A673 (cell line): ENCODE results near the gene P3R3URF. TPM values are rescaled to one million over a fixed set of nuclear protein-coding genes. Genes with fewer than 3 reads are reported as not detected.

ENCODE experiments used
- BruUV-seq: library from RNA; stranded (reverse); fragments of 400-500 nt; replicated peaks from 2 replicates; lab custom pipeline; 2021; lab: Mats Ljungman, UMichigan
- CTCF ChIA-PET: fragments of 300-600 bp; sonication (Branson Sonifier 250); formaldehyde crosslinking; loops from one replicate; lab custom pipeline; 2022; ENCODE audit warnings: antibody characterized with exemption; lab: Charles Lee
- POLR2A ChIA-PET: fragments of 300-600 bp; sonication (Branson Sonifier 250); formaldehyde crosslinking; loops from one replicate; lab custom pipeline; 2022; ENCODE audit warnings: antibody characterized with exemption; ENCODE audit not compliant: low non-redundant PET; lab: Charles Lee
- DNase-seq: peaks from one replicate; pipeline ENCODE4 v3.0.0-alpha.2; 2015; ENCODE audit warnings: low spot score
- H3K27ac ChIP-seq: fragments of 200-600 bp; sonication (generic); 2 replicates; pipeline ENCODE4 v1.5.1; 2016; ENCODE audit warnings: mixed run types, low read depth, mild to moderate bottlenecking, mixed read lengths, antibody characterized with exemption, low read length; ENCODE audit not compliant: poor library complexity, severe bottlenecking
- H3K27me3 ChIP-seq: fragments of 200-600 bp; sonication (generic); replicated peaks from 2 replicates; pipeline ENCODE4 v1.6.1; 2017; ENCODE audit warnings: mixed run types, low read depth, mild to moderate bottlenecking, mixed read lengths, antibody characterized with exemption, low read length; ENCODE audit not compliant: insufficient read depth, poor library complexity
- H3K36me3 ChIP-seq: fragments of 200-600 bp; sonication (generic); 2 replicates; pipeline ENCODE4 v1.6.1; 2016; ENCODE audit warnings: mixed run types, mild to moderate bottlenecking, mixed read lengths, antibody characterized with exemption, low read length; ENCODE audit not compliant: insufficient read depth, poor library complexity, severe bottlenecking
- H3K4me1 ChIP-seq: fragments of 200-600 bp; sonication (generic); 2 replicates; pipeline ENCODE4 v1.6.1; 2017; ENCODE audit warnings: mixed run types, mild to moderate bottlenecking, mixed read lengths, antibody characterized with exemption, low read length; ENCODE audit not compliant: insufficient read depth, poor library complexity, severe bottlenecking
- H3K4me3 ChIP-seq: fragments of 200-600 bp; sonication (generic); 2 replicates; pipeline ENCODE4 v1.5.1; 2016; ENCODE audit warnings: low read depth, mixed run types, mild to moderate bottlenecking, mixed read lengths, low read length; ENCODE audit not compliant: poor library complexity, severe bottlenecking
- H3K9me3 ChIP-seq: fragments of 200-600 bp; sonication (generic); 2 replicates; pipeline ENCODE4 v1.6.1; 2016; ENCODE audit warnings: mixed run types, low read depth, mild to moderate bottlenecking, mixed read lengths, antibody characterized with exemption, low read length; ENCODE audit not compliant: poor library complexity, severe bottlenecking
- EZH2 ChIP-seq: fragments of 200-600 bp; sonication (generic); IDR thresholded peaks from 2 replicates; pipeline ENCODE4 v1.6.1; 2017; ENCODE audit warnings: borderline replicate concordance, low read depth, mild to moderate bottlenecking, mixed read lengths, antibody characterized with exemption, low read length; ENCODE audit not compliant: poor library complexity, severe bottlenecking
- intact Hi-C: fragments of 100-400 bp; cut with micrococcal nuclease; formaldehyde crosslinking; loops from one replicate; pipeline ENCODE4 v1.10.0; 2022; ENCODE audit not compliant: unreplicated experiment
- total RNA-seq: library from RNA; stranded (reverse); gene quantifications from 2 replicates; pipeline ENCODE4 v1.2.3, GENCODE V29; 2021
- TF ChIP-seq, protein P1 (sequence below): fragments of 300-800, 200-600 bp; sonication (generic); conservative IDR thresholded peaks from 2 replicates; pipeline ENCODE4 v1.5.1; 2017; ENCODE audit warnings: low read depth, mild to moderate bottlenecking, antibody characterized with exemption, low read length, moderate library complexity, mixed read lengths

The P3R3URF gene
- total RNA-seq, 1 experiment from 2014 or later = not detected

- Histone ChIP-seq H3K27me3 (no peaks in the 10 kb centered on the region), H3K27ac (no peak overlapping the region), H3K4me3 (no peak overlapping the region), H3K4me1 (peaks cover 17% of the 10 kb centered on the region), H3K9me3 (no peaks in the 10 kb centered on the region), H3K36me3 (no peaks in the 10 kb centered on the region)
- ChIA-PET POLR2A (no interaction called here), CTCF (interaction anchor here (0.6 kb wide), 1 partner anchor 500 kb away, joined by 7 read pairs; no protein-coding TSS in a partner anchor)
- no peak for TF ChIP-seq EZH2
- TF ChIP-seq, protein P1, sequence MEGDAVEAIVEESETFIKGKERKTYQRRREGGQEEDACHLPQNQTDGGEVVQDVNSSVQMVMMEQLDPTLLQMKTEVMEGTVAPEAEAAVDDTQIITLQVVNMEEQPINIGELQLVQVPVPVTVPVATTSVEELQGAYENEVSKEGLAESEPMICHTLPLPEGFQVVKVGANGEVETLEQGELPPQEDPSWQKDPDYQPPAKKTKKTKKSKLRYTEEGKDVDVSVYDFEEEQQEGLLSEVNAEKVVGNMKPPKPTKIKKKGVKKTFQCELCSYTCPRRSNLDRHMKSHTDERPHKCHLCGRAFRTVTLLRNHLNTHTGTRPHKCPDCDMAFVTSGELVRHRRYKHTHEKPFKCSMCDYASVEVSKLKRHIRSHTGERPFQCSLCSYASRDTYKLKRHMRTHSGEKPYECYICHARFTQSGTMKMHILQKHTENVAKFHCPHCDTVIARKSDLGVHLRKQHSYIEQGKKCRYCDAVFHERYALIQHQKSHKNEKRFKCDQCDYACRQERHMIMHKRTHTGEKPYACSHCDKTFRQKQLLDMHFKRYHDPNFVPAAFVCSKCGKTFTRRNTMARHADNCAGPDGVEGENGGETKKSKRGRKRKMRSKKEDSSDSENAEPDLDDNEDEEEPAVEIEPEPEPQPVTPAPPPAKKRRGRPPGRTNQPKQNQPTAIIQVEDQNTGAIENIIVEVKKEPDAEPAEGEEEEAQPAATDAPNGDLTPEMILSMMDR = no peak
- intact Hi-C loops = no loop called here
- no peak for DNase-seq
- no TSS peak for BruUV-seq
Observed at GRCh38 chr1:46180082-46180616, 3.9 kb upstream of the P3R3URF start.

- BruUV-seq = no TSS peak
- peak; percentile 90 for DNase-seq
- no peaks in the 10 kb centered on the region for H3K36me3 ChIP-seq
- H3K27ac ChIP-seq = no peak overlapping the region
- peaks cover 22% of the 10 kb centered on the region for H3K4me1 ChIP-seq
- ChIA-PET CTCF (interaction anchor here (0.6 kb wide), 1 partner anchor 556 kb away, joined by 4 read pairs; no protein-coding TSS in a partner anchor), POLR2A (no interaction called here)
- intact Hi-C loops = loop anchor here (1.0 kb wide), 1 partner anchor 142 kb away; no protein-coding TSS in a partner anchor
- TF ChIP-seq EZH2 = no peak
- TF ChIP-seq, protein P1 = peak; percentile 98
- H3K9me3 ChIP-seq = no peaks in the 10 kb centered on the region
- H3K27me3 ChIP-seq = no peaks in the 10 kb centered on the region
- no peak overlapping the region for H3K4me3 ChIP-seq
Observed at GRCh38 chr1:46179138-46180081, 3.1 kb upstream of the P3R3URF start.

DNA sequence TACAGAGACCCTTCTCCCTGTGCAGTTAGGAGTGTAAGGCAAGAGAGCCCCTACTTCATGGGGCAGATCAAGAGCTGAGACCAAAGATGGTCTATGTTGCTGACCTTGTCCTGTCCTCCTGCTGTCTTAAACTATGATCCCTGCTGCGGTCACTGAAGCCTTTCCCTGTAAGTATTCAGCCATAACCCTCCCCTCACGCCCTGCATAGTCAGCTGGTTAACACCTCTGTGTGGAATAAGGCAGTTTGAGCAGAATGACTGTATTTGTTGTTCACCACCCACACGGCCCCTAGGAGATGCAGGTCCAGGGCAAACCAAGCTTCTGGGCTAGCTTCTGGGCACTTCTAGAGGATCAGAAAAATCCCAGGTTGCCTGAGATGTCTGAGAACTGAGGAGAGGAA lies 1.0 kb downstream of the P3R3URF start:
- TF ChIP-seq, protein P1 = no peak
- TF ChIP-seq EZH2 = no peak
- H3K36me3 ChIP-seq = no peaks in the 10 kb centered on the region
- H3K9me3 ChIP-seq = no peaks in the 10 kb centered on the region
- H3K27ac ChIP-seq = no peak overlapping the region
- no peak for DNase-seq
- H3K4me1 ChIP-seq = peaks cover 17% of the 10 kb centered on the region
- BruUV-seq = no TSS peak
- CTCF ChIA-PET = no interaction called here
- no peaks in the 10 kb centered on the region for H3K27me3 ChIP-seq
- POLR2A ChIA-PET = no interaction called here
- intact Hi-C loops = no loop called here
- H3K4me3 ChIP-seq = no peak overlapping the region
